Tibial artery (tissue), 4 donors: ENCODE data around the gene FSD1L.

ENCODE experiments used
- DNase-seq, 2 donors: peaks; one replicate each; pipeline ENCODE4 v3.0.0-alpha.2; 2019
- H3K27ac ChIP-seq, 2 donors: fragments of 200-600 bp; sonication (generic) in 1 of 2; 1 replicate in 1 of 2; 2 replicates in 1 of 2; pipeline ENCODE4 v1.5.1; 2018 to 2019; ENCODE audit warnings: mild to moderate bottlenecking in 1 of 2
- H3K27me3 ChIP-seq, 2 donors: fragments of 200-600 bp; sonication (generic) in 1 of 2; one replicate each; pipeline versions ENCODE4 v1.5.1 to v1.6.0; 2016 to 2019
- H3K36me3 ChIP-seq, 3 donors: fragments of 200-600 bp; sonication (generic) in 2 of 3; one replicate each; pipeline ENCODE4 v1.5.1; 2016 to 2019; ENCODE audit warnings: mild to moderate bottlenecking in 2 of 3
- H3K4me1 ChIP-seq, 4 donors: fragments of 200-600 bp; sonication (generic) in 2 of 4; 1 replicate in 3 of 4; 2 replicates in 1 of 4; pipeline ENCODE4 v1.5.1; 2016 to 2019
- H3K4me3 ChIP-seq, 2 donors: fragments of 200-600 bp; sonication (generic) in 1 of 2; 1 replicate in 1 of 2; 2 replicates in 1 of 2; pipeline ENCODE4 v1.5.1; 2018 to 2019; ENCODE audit warnings: mild to moderate bottlenecking in 2 of 2
- H3K9me3 ChIP-seq, 3 donors: fragments of 200-600 bp; sonication (generic) in 1 of 3; one replicate each; pipeline ENCODE4 v1.5.1; 2016 to 2019
- intact Hi-C: fragments of 100-400 bp; cut with DNase I; formaldehyde crosslinking; loops from one replicate; pipeline ENCODE4 v1.15.0; 2023; ENCODE audit warnings: low total_unique reads
- TF ChIP-seq, protein P1 (sequence below), 2 experiments: fragments of 200-600 bp in 1 of 2; fragments of 450-650 bp in 1 of 2; IDR thresholded peaks; one replicate each; pipeline ENCODE4 v1.5.1; 2017 to 2019; ENCODE audit warnings: antibody characterized with exemption in 2 of 2, mild to moderate bottlenecking in 1 of 2, moderate library complexity in 1 of 2

FSD1L gene

DNA sequence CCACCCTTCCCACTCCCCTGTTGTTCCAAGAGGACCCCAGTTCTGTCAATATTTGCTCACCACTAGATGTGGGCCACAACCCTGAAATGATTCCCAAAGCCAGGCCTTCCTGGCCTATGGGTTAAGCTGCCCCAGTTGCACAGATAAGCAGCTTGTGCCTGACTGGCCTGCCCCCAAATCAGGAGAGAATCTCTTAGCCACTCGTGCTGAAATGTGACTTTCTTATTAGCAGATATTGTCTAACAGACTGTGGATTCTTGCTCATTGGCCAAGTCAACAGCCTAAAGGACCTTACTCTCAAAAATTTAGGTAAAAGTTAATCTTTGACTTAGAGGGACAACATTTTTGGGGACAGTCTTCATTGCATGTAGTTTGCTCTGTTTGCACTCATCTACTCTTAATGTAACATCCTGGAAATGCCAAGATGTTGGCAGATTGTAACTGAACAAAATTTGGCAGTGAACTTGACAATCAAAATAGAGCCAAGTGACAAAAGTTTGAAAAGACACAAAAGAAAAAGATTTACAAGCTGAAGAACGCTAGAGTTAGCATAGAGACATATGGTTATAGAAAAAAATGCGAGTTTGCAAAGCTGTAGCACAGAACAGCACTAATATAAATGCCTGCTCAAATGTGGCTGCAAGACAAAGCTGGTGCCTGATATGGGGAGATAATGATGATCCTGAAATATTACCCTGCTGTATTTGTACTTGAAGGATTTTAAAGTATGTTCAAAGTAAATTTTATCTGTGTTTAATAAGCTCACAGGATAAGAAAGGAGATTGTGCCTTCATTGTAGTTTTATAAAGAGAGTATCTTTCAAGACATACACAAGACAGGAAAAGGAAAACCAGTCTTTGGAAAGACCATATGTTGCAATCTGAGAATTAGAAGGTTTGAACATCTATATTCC is 29.0 kb upstream of the FSD1L start:
- TF ChIP-seq, protein P1, sequence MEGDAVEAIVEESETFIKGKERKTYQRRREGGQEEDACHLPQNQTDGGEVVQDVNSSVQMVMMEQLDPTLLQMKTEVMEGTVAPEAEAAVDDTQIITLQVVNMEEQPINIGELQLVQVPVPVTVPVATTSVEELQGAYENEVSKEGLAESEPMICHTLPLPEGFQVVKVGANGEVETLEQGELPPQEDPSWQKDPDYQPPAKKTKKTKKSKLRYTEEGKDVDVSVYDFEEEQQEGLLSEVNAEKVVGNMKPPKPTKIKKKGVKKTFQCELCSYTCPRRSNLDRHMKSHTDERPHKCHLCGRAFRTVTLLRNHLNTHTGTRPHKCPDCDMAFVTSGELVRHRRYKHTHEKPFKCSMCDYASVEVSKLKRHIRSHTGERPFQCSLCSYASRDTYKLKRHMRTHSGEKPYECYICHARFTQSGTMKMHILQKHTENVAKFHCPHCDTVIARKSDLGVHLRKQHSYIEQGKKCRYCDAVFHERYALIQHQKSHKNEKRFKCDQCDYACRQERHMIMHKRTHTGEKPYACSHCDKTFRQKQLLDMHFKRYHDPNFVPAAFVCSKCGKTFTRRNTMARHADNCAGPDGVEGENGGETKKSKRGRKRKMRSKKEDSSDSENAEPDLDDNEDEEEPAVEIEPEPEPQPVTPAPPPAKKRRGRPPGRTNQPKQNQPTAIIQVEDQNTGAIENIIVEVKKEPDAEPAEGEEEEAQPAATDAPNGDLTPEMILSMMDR (IDR thresholded peaks at IDR 0.05): no peak
- no peak overlapping the region for H3K4me3 ChIP-seq
- intact Hi-C loops: loop anchor here (5.0 kb wide), 2 partner anchors 262 to 492 kb away; partner anchors contain the start of gene ABCA1
- DNase-seq: no peak
- H3K4me1 ChIP-seq: peaks cover 0 to 9% (median 4%) of the 10 kb centered on the region in 4 donors
- H3K27ac ChIP-seq: no peak overlapping the region
- no peaks in the 10 kb centered on the region for H3K9me3 ChIP-seq
- H3K36me3 ChIP-seq: no peaks in the 10 kb centered on the region
- H3K27me3 ChIP-seq: no peaks in the 10 kb centered on the region

DNA sequence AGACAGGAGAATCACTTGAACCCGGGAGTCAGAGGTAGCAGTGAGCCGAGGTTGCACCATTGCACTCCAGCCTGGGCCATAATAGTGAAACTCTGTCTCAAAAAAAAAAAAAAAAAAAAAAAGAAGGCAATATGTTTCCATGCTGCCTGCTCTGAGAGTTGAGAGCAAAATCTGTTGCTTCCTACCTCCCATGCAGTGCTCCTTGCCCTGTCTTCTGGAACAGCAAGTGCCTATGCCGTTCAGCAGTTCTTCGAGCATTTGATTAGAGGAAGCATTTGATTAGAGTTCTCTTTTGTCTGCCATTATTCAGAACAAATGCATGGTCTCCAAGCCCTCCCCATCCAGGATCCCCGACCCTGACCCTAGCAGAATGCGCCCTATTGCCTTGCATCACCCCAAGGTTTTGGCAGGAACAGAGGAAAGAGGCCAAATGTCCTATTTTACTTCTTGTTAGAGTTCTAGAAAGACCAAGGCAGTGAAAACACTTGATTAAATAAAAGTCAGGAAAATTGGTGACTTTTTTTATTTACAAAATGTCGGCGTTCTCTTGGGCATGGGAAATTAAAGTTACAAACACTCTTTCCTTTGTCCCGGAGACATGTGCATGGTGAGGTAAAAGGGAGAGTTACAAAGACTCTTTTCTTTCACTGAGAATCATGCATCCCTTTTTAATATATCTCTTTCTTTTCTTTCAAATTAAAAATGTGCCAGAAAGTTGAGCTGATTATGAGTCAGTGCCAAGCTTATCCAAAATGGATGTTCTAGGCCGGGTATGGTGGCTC is 27.8 kb upstream of the FSD1L start:
- no peak overlapping the region for H3K4me3 ChIP-seq
- TF ChIP-seq, protein P1 (IDR thresholded peaks at IDR 0.05): no peak
- no peak overlapping the region for H3K27ac ChIP-seq
- H3K27me3 ChIP-seq: no peaks in the 10 kb centered on the region
- no peak for DNase-seq
- no peaks in the 10 kb centered on the region for H3K36me3 ChIP-seq
- no peaks in the 10 kb centered on the region for H3K9me3 ChIP-seq
- H3K4me1 ChIP-seq: peaks cover 0 to 4% (median 2%) of the 10 kb centered on the region in 4 donors
- intact Hi-C loops: loop anchor here (5.0 kb wide), 2 partner anchors 263 to 493 kb away; partner anchors contain the start of gene ABCA1

DNA sequence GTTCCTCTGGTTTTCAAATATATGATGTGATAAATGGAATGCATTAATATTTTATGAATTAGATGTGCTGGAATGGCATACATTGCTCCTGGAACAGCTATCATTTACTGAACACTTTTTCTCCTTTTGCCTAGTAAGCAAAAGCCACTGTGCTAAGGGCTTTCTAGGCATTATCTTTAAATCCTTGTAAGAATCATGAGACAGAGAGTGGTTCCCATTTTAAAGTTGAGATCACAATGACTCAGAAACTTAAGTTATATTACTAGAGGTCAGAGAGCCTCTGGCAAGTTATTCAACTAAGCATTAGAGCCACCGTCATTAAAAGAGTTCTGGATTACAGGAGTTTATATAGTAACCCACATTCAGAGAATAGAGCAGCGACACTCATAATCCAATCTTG is 26.7 kb upstream of the FSD1L start:
- DNase-seq: no peak
- no peaks in the 10 kb centered on the region for H3K9me3 ChIP-seq
- H3K36me3 ChIP-seq: no peaks in the 10 kb centered on the region
- H3K4me3 ChIP-seq: no peak overlapping the region
- TF ChIP-seq, protein P1 (IDR thresholded peaks at IDR 0.05): no peak
- no peak overlapping the region for H3K27ac ChIP-seq
- no peaks in the 10 kb centered on the region for H3K4me1 ChIP-seq
- H3K27me3 ChIP-seq: no peaks in the 10 kb centered on the region
- intact Hi-C loops: no loop called here

DNA sequence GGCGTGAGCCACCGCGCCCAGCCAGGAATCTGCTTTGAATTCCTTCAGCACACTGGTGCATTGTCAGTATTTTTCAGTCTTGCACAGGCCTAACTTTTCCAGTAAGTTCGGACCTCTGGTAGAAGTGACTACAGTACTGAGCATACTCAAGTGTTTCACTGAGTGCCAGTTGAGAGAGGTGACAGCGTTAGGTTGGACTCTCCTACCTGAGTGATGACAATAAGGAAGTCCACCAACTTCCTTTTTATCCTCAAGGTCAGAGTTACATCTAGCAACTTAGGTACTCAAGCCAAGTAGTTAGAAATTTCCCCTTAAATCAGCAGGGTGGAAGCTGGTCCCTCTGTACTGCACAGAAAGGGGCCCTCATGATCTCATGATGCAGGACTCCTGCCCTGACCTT is 26.0 kb upstream of the FSD1L start:
- no peak for DNase-seq
- Histone ChIP-seq H3K4me3 (no peak overlapping the region), H3K9me3 (no peaks in the 10 kb centered on the region), H3K36me3 (no peaks in the 10 kb centered on the region), H3K27ac (no peak overlapping the region), H3K4me1 (no peaks in the 10 kb centered on the region), H3K27me3 (no peaks in the 10 kb centered on the region)
- TF ChIP-seq, protein P1 (IDR thresholded peaks at IDR 0.05): no peak
- intact Hi-C loops: no loop called here

DNA sequence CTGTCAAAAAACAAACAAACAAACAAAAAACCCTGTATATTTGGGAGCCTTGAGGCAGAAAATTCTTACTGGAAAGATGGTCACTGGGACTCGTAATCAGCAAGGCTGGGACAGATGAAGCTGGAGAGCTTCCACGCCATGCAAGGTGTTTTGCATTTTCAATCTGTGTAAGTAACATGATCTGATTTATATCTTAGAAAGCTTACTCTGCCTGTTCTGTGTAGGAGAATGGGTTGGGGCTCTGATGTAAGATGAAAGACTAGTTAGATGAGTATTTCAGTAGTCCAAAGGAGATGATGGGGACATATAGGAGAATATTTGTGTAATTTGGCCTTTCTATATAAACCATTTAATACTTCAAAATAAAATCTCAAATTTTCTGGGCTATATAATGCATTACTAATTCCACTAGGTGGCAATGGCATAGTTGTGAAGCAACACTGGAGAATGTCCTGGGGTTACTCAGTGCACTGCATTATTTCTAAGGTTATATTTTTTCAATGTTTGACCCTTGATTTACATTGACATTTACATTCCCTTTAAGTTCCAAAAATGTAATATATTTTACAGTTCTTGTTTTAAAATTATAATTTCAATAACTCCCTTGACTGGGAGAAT is 21.9 kb upstream of the FSD1L start:
- Histone ChIP-seq H3K27ac (no peak overlapping the region), H3K9me3 (no peaks in the 10 kb centered on the region), H3K4me3 (no peak overlapping the region), H3K27me3 (no peaks in the 10 kb centered on the region), H3K4me1 (no peaks in the 10 kb centered on the region), H3K36me3 (no peaks in the 10 kb centered on the region)
- no peak for DNase-seq
- intact Hi-C loops: no loop called here
- TF ChIP-seq, protein P1 (IDR thresholded peaks at IDR 0.05): peak; percentile 24 to 38
